ENCODE results near the gene NCOA4.
"Not testable (repeated sequence)": the region's sequence is repeated elsewhere in the genome, so short reads cannot be mapped to it uniquely, and the experiment has no call there.

NCOA4 gene

DNA sequence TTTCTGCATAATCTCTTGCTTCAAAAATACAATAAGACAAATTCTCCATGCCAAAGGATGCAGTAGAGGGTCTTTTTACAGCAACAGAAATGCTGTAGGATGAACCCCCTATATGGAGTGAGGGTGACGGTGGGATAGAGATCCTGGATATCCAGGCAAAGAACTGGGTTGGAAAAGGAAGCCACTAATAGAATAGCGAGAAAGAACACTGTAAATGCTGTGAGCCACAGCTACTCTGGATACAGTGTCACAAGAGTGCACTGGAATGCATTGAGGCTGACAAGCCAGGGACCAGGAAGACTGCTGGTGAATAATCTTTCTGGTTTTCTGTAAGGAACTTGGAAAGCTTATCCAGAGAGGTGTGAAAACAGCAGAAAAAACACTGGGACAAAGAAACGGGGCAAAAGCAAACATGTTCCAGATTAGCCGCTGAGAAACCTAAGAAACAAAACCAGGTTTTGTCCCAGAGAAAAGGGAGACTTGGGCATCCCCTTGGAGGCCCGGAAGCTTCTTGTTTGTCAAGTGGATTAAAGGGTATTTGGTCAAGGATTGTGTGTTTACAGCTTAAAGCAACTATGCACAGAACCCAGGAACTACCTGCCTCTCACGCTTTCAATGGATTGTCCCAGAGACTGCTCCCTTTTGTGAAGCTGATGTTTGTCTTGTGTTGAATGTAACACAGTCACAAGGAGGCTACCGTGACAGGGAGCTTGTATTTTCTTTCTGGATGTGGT, 21.8 kb upstream of the NCOA4 start:
- no peak for DNase-seq

DNA sequence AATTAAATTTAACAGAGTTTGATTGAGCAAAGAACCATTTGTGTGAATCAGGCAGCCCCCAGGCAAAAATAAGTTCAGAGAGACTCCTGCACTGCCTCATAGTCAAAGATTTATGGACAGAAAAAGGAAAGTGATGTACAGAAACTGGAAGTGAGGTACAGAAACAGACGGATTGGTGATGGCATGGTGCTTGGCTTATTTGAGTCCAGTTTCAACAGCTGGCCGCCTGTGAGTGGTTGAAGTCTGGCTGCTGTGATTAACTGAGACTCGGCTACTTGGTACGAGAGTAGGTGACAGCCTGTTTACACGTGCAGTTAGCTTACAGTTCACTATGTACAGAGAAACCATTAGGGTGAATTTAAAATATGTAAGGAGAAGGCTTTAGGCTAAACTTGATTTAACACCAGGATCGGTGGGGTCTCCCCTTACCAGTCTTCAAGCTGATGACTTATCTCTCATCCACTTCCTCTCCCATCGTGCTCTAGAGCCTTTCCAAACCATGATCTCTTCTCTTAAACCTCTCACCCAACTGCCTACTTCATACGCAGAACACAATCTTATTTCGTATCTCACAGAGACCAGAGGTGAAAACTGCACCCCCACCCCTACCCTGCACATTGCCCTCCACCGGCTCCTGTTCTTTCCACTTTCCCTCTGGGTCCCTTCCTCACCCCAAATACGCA, 20.7 kb upstream of the NCOA4 start:
- DNase-seq: peak; percentile 13

DNA sequence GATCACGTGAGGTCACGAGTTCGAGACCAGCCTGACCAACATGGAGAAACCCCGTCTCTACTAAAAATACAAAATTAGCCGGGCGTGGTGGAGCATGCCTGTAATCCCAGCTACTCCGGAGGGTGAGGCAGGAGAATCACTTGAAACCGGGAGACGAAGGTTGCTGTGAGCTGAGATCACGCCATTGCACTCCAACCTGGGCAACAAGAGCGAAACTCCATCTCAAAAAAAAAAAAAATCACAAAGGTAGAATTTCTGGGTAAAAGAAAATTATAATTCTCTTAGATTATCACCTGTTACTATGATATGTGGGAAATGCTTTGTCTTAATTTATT, 19.0 kb upstream of the NCOA4 start:
- not testable (repeated sequence) for DNase-seq

DNA sequence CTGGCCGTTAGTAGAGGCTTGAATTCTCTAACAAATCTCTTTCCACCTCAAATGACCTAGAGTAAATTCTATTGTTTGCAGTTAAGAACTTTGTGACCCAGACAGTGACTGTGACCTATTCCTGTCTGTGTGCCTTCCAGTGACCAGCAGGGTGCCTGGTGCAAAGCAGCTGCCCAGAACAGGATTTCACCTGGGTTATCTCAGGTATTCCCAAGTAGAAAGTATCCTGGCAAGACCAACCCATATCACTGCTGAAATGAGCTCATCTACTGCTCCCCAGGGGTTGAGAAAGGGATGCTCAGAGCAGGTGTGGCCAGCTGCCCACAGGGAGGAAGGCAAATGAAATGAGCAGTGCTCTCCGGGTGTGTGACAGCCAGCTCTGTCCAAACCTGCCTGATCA, 17.7 kb upstream of the NCOA4 start:
- no peak for DNase-seq

DNA sequence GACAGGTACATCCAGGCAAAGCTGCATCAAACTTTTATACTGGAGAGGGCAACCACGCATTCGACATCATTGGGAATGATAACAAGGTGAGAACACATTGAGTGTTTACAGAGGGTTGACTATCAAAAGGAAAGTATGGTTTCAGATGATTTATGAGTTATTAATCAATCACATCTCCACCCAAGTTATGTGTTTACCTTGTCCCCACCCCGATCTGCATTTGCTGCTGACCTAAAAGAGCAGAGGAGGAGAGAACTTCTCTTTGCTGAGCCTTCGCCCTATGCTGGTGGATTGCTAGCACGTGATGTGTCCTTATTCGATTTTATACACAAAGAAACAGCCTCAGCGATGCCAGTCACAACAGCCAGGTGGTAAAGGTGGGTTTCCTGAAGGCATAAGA, 15.8 kb upstream of the NCOA4 start, which contains the start of gene MSMB:
Gene MSMB, minus strand, starts transcription at position 9 of the 400 bp plus-strand sequence. CDS start 32 bp downstream, outside the sequence.
- DNase-seq: no peak

DNA sequence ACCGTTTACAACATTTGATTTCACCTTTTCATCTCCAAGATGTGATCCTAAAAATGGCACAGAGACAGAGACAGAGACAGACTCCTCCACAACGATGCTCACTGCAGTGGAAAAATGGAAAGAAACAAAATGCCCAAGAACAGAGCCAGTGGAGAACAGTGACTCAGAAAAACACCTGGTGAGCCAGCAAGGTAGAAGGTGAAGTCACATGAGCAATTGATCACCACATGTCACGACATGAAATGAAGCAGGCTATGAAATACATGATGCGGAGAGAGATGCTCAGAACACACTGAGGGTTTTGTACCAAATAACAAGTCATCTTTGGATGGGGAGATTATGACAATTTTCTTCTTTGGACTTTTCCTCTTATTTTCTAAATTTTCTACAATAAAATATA, 12.1 kb upstream of the NCOA4 start:
- DNase-seq: no peak

DNA sequence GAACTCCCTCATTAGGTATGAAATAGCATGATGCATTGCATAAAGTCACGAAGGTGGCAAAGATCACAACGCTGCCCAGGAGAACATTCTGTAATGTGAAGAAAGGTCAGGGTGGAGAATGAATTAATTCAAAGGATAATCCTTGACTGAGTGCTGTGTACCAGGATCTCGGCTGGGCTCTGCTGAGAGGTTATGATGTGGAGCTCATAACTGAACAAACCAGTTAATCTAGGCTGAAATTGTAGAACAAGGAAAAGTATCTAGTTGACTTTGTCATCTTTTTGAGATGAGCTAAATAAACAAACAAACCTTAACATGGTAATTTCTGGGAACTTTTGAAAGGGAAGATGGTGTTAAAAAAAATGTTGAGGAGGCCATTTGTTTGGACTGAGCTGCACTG, 9.6 kb upstream of the NCOA4 start:
- no peak for DNase-seq

DNA sequence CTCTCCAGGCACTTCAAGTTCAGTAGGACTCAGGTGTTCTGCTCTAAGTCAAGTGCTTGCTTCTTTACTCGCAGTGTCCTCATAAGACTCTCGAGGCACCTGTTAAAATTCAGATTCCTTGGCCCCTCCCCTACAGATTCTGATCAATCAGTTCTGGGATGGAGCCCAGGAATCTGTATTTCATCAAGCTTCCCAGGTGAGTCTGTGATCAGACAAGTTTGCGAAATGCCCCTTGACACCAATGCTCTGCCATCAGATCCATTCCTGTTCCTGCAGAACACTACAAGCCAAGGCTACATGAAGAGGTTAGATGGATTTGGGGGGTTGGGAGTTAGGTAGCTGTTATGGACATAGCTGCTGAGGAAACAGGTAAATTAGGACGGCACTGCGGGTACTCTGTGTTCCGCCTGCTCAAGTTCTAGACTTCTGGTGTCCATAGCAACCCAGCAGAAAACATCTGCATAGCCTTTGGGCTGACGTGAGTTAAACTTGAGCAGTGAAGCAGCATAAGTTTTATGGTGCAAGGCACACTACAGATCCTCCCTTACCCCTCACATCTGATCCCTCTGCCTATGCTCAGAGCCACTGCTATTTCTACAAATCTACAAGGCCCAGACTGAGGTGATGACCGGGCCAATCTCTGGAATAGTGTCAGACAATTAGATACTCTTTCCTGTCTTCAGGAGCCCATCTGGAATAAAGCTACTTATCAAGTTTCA, 6.8 kb upstream of the NCOA4 start:
- no peak for DNase-seq

DNA sequence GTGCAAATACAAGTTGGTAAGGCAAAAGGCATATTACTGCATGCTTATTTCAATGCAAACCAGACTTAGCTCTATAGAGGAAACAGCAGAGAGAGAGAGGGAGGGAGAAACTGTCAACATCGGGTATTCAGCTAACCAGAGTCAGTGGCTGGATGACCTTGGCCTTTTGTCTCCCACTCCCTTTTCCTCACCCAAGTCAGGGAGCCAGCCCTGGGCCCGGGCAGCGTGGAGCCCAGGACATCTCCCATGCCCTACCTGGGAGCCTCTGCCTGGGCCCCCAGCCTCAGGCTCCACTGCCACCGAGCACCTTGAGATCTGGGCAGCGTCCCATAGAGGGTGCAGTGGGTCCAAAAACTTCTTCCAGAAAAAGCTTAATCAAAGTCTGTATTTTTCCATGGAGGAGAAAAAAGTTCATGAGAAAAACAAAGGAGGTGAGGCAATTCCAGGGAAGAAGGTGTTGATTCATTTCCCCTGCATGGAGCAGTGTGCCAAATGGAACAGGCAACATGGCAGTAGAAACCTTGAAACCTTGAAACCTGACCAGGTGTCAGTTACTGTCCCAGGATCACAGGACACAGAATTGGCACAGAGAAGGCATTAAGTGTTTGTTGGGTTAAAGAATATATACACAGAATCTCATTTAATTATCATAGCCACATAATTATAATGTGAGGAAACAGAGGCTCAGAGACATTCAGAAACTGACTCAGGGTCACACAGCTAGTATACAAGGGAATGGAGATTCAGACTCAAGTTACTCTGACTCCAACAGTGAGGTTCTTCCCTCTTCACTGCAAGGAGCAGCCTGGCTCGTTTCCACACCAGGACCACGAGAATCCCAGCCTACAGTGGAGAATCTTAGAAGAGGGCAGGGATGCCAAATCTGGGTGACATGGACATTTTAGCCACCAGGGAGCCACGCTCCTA, 5.8 kb upstream of the NCOA4 start:
- DNase-seq: no peak

DNA sequence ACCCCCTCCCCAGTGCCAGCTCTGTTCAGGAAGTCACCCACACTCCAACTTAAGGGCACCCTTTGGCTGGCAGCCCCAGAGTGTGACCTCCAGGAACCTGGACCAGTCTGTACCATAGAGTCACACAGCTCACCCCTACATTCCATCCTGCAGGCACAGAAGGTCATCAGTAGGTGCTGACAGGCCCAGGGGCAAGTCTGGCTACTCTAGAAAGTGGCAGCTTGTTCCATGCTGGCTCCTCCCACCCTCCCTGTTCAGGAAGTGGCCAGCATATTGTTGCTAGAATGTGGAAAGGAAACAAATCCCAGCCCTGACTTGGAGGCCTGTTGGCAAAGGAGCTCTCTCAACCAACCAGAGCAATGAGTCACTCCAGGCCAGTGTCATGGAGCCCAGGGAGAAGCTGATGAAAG, 3.2 kb upstream of the NCOA4 start:
- no peak for DNase-seq

DNA sequence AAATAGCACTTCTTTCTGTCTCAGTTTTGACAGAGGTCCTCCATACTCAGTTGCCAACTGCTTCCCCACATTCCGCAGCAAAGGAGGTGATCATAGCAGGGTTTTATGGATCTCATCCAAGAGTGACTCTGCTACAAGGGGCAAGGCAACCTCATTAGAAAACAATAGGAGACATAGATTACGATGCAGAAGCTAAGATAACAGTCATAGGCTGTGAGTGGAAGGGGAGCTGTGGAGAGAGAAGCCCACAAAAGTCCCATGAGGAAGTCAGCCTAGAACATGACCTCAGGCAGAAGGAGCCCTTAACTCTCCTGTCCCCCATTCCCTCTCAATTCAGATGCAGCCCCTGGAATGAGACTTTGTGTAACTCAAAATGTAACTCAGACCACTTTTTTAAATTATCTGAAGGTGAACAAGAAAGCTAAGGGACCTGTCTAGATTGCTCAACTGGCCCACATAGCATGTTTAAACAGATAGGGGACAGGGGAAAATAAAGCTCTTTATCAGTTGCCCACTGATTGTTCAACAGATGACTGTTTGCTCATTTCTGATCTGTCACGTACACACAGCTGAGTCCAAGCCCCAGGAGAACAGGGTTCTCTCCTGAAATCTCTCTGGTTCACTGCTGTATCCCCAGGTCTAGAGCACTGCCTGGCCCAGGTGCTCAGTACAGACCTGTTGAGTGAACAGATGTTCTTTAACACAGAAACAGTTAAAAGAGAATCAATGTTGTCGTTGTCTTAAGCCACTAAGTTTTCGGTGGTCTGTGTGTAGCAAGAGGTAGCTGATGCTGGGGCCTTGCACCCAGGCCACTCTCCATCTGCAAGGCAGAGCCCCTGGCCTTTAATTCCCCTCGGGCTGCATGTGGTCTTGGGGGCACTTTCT, 1.5 kb upstream of the NCOA4 start:
- no peak for DNase-seq

DNA sequence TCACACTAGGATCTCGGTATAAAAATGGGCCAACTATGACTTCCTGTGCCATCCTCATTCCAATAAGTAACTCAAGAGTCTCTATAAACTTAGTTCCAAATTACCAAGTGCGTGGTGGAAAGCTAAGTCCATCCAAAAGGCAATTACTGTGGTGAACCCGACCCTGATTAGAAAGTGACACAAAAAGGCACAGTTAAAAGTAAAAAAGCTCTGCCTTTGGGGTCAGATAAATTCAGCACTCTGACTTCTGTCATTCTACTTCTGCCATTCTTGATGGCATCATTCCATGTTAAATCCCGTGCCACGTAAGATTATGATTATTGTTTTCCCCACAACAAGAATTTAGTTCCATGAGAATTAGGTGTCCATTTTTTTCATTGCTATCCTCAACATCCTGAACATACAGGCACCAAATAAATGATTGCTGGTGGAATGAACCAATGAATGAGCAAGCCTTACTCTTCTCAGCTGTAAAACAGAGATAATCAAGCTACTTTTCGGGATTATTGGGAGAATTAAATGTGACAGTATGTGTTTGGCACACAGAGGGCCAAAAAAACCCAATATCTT, 877 bp downstream of the NCOA4 start:
- no peak for DNase-seq

DNA sequence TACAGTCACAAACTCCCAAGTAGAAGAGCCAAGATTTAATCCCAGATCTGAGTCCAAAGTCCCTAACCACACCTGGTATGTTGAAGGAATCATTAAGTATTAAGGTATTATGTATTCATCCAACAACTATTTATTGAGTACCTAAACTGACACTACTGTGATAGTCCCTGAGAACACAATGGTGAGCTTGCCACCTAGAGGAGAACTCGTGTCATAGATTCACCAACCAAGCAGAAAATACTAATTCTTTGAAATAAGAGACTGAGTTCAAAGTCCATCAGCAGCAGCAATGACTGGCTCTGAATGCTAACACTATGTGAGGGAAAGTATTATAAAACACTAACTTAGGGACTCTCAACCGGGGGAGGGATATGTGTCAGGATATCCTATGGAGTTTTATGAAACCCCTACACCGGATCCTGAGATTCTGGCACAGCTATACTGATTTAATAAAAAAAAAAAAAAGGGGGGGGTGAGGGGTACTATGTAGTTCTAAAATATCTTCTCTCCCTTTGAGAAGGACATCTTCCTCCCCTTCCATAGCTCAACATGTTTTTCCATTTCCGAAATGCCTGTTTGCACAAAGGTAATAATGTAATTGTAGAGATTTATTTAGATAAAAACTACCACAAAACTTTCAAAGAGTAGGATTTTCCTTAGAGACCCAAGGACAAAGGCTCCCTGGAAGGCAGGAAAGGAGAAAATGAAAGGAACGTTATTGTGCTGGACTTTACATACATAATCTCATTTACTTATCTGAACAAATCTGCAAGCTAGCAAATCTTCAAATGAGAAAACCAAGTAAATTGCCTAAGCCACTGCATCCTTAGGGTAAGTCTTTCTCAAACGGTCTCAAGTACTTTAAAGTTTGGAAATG, 1.6 kb downstream of the NCOA4 start:
- no peak for DNase-seq

DNA sequence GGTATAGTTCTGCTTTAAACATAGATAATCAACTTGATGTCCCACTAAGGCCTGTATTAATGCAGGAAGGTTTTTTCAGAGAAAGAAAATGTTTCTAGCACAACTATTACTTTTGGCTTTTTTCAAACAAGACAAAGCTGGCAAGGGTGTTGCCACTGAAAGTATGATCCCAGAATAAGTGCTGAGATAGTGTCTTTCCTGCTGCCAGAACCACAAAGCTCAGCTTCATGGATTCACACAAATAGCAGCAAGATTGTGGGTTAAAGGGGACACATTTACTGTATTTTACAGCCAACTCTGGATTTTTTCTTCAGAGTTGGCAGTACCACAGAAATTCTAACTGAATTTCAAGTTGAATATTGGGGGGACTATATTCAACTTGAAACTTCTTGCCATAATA, 4.3 kb downstream of the NCOA4 start:
- no peak for DNase-seq

DNA sequence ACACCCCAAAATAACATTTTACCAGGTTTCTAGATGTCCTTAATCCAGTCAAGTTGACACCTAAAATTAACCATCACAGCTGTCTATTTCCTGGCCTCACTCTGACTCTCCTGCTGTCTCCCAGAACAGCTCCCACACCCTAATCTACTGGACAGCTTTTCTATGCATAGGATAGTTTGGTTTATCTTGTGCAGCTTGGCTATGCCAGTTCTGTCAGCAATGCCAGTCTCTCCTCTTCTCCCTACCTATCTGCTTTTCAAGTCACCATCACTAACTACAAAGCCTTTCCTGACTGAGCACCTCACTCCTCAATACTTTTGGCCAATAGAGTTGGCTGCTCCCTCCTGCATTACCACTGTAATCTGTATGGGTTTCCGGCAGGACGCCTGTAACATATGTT, 5.0 kb downstream of the NCOA4 start:
- no peak for DNase-seq

DNA sequence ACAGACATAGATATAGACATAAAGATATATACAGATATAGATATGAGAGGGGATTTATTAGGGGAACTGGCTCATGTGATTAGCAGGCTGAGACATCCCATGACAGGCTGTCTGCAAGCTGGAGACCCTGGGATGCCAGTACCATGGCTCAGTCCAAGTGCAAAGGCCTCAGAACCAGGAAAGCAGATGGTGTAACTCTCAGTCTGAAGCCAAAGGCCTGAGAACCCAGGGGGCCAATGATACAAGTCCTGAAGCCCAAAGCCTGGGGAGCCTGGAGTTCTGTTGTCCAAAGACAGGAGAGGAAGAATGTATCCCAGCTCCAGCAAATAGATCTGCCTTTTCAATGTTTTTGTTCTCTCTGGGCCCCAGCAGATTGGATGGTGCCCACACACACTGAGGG, 5.5 kb downstream of the NCOA4 start:
- no peak for DNase-seq

DNA sequence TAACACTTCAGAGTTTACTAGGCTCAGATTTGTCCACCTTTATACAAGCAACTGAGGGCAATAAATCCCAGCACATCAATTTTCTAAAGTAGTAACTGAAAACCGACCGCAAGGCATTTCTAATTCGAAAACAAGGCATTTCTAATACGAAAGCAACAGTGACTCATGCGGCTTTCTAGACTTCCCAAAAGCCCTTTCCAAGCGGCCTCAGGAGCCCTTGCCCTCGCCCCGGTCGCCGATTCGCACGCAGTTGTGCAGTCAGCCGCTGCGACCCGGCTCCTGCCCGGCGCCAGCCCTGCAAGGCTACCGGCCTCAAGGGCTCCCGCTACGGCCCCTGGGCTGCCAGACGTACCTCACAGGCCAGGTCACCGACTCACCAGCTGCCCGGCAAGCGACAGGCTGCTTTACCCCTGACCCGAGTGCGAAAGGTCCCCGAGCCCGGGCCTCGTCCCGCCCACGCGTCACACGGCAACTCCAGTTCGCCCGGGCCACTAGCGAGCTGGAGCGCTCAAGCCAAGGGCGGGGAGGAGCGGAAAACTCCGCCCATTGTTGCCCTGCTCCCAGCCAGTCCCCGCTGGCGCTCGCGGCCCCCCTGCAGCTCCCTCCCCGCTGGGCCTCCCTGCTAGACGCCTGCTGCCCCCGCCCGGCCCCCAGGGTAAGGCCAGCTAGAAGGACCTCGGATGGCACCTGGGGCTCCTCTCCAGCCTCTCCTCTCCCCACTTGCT, 7.3 kb downstream of the NCOA4 start:
- peak; percentile 38 for DNase-seq

DNA sequence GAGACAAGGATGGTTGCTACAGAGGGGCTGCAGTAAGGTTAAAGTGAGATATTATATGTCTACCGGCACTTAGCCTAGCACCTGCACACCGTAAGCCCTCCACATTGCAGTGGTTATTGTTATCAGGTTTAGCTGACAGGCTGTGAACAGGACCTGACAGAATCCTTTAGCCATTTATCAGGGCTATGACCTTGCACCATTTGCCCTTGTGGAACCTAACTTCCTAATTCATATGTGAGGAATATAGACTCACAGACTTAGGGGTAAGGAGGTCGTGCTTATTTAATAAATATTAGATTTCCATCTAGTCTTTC, 10.1 kb downstream of the NCOA4 start:
- DNase-seq: no peak

DNA sequence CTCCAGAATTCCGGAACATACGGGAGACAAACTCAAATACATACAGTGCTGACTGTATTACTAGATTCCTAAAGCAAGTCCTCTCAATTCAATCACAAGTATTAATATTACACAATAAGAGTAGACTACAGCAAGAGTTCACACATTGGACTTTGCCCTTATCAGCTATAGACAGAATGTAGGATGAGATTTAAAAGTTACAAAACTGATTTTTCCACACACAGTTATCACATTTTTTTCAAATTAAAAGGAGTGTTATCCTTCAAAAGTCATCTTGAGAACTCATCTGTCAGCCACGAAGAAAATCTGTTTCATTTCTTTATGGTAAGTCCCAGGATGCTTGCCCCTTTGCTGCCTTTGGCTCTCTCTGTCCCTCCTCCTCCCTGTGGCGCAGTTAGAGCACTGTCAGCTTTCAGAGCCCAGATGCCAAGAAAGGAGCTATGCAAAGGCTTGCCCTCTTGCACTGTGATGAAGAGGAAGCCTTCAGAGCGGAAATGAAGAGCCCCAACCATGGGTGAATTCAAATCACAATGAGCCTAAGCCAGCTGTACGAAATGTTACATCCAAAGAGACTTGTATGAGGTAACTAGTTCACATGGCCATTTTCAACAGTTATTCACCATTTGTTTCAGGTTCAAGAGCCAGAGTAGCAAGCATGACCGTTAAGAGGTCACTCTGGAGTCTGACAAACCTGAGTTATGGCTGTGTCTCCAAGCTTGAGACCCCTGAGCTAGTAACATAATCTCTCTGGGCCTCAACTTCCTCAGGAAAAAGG, 10.7 kb downstream of the NCOA4 start:
- DNase-seq: no peak

All from DMS79 treated with DMSO at 0.1 percent for 48 hours (cell line).